Measurements from ENCODE around the gene ST3GAL3.
"Not testable (repeated sequence)": the region's sequence is repeated elsewhere in the genome, so short reads cannot be mapped to it uniquely, and the experiment has no call there.

ST3GAL3 gene

GRCh38 chr1:43704838-43705237 is 2.5 kb upstream of the ST3GAL3 start:
- no peak for DNase-seq

DNA sequence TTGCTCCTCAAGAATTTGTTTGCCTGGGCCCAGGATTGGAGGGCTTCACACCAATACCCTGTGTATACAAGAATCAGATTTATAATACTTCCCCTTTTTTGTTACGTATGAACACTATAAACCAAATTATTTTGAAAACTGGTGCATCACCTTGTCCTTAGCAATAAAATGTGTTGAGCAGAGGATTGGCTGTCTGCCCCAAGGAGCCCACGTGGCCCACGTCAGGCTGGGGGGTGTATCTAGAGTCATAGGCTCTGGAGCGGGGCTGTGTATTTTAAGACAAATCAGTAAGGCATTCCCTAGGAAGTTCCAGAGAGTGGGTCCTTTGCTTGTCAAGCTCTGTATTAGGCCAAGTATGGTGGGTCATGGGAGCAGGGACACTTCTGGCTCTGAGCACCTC is 2.0 kb upstream of the ST3GAL3 start:
- no peak for DNase-seq

DNA sequence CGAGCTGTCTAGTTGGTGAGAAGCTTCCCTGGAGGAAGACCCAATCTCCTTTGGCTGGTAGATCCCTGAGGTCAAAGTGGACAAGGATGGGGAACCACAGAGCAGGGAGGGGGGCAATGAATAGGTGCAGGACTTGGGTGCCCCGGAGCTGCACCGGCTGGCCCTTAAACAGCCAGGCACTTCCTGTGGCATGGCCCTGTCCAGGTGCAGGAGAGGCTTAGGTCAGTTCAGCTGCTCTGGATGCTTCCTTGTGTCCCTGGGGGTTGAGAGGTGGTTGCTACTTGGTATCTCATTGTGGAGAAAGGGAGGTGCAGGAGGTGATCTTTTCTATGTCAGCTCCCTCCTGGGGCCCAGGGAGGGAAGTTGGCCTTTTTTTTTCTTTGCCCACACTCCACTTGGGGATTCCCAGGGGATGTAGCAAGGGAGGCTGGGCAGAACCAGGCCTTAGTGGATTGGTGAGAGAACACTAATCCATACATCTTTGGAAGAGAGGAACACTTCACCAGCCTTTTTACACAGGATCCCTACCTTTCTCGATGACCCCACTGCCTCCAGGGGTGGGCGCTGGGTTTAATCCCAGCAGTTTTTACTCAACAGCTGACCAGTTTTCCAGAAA is 1.2 kb upstream of the ST3GAL3 start:
- no peak for DNase-seq

- no peak for DNase-seq
Measured at GRCh38 chr1:43706598-43707189, 642 bp upstream of the ST3GAL3 start.

DNA sequence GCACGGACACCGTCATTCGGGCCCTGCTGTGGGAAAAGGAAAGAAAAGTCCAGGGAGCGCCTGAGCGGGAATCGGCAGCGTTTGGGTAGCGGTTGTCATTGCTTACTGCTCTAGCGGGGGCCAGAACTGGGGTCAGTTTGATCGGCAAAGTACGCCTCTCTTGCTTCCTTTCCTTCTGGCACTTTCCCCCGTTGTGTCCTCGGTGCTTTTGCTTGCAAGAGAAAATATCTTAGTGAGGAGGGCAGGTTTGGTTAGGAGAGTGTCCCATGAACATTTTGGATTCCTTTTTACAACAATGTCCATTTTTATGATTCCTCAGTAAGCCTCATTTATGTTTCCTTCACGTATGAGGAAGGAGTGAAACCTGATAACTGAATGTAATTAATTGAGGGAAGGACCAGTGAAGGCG is 670 bp downstream of the ST3GAL3 start:
- no peak for DNase-seq

GRCh38 chr1:43711049-43711448 is 3.7 kb downstream of the ST3GAL3 start:
- no peak for DNase-seq

DNA sequence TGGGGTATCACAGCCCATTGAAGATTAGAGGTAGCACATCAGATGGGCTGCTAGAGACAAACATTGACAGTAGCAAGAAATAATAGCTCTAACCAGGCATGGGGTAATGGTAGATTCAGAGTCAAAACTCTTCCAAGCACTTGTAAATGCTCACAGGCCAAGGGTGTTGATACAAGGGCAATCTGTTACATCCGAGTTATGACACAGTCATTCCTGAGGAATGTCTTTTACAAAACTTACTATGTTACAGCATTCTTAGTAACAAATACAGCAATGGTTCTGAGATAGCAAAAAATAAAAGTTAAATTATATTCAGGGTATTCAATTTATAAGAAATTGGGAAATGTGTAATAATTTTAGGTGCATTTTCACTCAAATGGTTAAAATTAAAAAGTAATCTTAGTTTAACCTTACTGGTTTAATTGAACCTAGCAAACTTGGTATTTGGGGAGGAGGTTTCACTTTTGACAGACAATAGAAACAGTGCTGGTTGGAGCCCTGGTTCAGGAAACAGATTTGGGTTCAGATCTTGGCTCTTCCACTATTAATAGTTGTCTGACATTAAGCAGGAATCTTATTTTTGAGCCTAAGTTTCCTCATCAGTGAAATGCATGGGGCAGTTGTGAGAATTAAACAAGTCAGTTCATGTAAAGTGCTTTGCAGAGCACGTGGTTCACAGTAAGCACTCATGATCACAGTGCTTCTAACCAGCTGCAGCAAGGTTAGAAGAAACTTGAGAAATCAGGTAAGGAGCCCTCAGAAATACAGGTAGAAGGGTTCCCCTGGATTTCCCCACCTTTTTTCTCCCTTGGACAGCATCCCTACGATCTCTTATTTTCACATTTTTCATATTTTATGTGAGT is 4.4 kb downstream of the ST3GAL3 start:
- no peak for DNase-seq

DNA sequence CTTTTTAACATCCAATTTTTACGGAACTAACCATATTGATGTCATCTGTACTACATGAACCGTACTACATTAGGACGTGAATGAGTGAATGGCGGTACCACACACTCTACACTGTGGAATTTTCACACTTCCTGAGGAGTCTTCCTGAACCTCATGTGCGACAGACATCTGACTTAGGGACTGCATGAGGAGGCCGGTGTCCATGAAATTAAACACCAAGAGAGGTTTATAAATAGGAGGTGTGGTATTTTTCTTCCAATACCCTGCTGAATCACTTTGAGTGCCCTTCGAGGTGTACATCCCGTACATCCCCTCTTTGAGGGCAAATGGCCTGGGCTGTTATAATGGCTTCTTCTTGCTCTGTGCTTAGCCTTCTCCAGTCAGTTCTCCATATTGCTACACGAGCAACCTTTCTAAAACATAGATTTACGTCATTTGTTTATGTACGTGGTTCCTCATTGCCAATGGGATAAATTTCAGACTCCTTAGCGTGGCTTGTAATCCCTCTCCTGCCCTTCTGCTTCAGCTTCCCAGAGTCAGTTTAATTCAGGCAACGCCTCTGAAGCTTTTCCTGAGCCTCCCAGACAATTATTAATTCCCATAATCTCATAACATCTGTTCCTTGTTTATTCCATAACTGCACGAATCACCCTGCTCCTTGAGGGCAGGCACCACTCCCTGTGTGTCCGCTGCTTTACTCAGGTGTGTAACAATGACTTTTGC is 9.4 kb downstream of the ST3GAL3 start:
- DNase-seq: no peak

DNA sequence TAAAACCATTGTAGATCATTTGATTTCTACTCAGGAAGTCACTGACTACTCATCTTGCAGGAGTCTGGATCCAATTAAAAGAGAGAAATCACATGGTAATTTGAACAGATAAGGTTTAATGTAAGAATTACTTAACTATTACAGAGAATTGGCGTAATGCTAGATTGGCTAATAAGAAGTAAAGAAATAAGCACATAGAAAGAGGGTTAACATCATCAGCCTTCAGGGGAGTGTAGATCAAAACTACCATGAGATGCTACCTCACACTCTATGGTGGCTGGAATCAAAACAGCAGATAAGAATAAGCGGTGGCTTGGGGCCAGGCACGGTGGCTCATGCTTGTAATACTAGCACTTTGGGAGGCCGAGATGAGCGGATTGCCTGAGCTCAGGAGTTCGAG is 11.7 kb downstream of the ST3GAL3 start:
- DNase-seq: no peak

DNA sequence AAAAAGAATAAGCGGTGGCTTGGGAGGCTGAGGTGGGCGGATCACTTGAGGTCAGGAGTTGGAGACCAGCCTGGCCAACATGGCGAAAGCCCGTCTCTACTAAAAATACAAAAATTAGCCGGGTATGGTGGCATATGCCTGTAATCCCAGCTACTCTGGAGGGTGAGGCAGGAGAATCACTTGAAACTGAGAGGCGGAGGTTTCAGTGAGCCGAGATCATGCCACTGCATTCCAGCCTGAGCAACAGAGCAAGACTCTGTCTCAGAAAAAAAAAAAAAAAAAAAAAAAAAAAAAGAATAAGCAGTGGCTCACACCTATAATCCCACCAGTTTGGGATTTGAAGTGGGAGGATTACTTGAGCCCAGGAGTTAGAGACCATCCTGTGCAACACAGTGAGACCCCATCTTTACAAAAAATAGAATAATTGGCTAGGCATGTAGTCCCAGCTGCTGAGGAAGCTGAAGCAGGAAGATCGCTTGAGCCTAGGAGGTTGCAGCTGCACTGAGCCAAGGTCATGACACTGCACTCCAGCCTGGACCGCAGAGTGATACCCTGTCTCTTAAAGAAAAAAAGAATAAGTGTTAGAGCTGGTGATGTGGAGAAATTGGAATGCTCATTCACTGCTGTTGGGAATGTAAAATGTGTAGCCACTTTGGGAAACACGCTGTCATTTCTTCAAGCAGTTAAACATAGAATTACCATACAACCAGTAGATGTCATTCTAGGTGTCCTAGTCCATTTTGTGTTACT is 12.5 kb downstream of the ST3GAL3 start:
- DNase-seq: not testable (repeated sequence)

DNA sequence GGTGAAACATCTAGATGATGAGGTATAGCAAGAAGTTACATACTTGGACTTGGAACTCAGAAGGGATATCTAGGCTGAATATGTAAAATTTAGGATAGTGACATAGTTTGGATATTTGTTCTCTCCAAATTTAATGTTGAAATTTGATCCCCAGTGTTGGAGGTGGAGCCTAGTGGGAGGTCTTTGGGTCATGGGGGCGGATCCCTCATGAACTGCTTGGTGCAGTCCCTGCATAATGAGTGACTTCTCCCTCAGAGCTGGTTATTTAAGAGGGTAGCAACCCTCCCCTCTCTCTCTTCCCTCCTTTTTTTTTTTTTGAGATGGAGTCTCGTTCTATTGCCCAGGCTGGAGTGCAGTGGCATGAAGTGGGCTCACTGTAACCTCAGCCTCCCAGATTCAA is 15.5 kb downstream of the ST3GAL3 start:
- no peak for DNase-seq

GRCh38 chr1:43729816-43730463 is 22.6 kb downstream of the ST3GAL3 start:
- DNase-seq: no peak

DNA sequence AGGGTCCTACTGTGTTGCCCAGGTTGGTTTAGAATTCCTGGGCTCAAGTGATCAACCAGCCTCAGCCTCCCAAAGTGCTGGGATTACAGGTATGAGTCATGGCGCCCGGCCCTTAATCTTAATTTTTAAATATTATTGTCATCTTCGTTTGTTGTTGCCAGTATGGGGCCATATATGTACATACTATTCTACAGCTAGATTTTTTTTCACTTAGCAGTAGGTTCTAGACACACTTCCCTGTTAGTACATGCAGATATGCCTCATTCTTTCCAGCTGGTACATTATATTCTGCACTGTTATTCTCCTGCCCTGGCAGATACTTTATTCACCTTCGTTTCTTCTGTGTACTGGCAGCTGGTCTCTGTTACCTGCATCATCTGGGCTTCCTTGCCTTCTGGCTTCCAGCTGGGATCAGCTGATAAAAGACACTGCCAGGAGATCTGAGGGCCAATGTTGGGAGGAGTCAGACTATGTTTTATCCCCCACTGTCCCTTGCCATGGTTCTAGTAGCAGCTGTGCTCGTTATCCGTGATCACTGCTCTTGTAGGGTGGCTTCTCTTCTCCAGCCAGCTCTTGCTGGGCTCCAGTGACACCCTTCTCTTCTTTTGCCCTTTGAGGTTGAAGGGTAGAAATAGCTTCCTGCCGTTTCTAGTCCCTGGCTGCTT is 24.7 kb downstream of the ST3GAL3 start:
- no peak for DNase-seq

DNA sequence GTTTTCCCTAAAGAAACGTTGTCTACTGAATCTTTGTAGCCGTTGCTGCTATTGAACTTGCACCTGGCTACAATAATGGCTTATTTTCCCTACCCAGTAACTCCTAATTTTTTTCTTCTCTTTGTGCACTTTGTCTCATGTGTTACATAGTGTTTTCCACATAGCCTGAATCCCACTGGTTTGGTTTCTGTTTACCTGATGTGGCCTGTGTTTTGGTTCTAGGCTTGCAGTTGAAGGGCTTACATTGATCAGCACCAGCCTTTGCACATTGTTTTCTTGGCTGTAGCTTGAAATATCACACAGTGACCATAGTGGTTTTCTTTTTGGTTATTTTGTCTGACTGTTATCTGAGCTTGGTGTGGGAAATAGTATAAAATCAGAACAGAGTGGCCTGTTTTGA is 29.5 kb downstream of the ST3GAL3 start:
- no peak for DNase-seq

- no peak for DNase-seq
Measured at GRCh38 chr1:43742026-43742425, 34.7 kb downstream of the ST3GAL3 start.

DNA sequence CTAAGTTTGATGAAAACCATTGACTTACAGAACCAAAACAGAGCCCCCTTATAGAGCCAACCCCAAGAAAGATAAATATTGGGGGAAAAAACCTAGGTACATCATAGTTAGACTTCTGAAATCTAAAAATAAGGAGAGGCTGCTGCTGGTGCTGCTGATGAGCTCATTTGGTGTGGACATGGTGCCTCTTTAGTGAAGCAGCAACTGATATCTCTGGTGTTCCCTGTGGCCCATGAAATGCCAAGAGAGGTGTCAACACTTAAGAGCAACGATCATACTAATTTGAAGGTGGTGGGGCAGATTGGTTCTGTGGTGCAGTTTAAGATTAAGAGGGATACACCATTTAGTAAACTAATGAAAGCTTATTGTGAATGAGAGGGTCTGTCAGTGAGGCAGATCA is 35.9 kb downstream of the ST3GAL3 start:
- no peak for DNase-seq

DNA sequence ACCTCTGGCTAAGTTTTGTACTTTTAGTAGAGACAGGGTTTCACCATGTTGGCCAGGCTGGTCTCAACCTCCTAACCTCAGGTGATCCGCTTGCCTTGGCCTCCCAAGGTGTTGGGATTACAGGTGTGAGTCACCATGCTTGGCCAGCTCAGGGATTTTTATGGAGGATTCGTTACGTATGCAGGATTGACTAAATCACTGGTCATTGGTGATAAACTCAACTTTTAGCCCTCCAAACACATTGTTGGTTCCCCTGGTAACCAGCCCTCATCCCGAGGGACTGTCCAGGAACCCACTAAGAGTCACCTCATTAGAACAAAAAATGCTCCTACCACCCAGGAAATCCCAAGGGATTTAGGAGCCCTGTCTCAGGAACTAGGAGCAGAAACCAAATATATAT is 40.4 kb downstream of the ST3GAL3 start:
- no peak for DNase-seq

GRCh38 chr1:43750083-43750482 is 42.7 kb downstream of the ST3GAL3 start:
- no peak for DNase-seq

DNA sequence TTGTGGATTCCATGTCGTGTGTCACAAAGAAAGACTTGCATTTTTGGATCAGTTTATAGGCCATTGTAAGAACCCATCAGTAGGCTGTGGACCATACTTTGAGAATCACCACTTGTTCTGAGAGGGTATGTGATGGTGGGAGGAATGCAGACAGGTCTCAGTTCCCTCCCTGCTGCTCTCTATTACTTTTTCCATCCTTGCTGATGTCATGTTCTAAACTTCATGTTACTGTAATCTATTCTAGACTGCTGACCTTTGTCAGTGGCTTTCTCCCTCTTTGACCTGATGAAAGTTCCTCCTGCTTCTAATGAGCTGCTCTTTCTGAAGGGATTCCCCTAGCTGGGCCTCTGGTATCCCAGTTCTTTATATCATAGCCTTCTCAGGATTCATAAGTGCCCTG is 46.1 kb downstream of the ST3GAL3 start:
- DNase-seq: no peak

- no peak for DNase-seq
Measured at GRCh38 chr1:43754892-43755291, 47.6 kb downstream of the ST3GAL3 start.

DNA sequence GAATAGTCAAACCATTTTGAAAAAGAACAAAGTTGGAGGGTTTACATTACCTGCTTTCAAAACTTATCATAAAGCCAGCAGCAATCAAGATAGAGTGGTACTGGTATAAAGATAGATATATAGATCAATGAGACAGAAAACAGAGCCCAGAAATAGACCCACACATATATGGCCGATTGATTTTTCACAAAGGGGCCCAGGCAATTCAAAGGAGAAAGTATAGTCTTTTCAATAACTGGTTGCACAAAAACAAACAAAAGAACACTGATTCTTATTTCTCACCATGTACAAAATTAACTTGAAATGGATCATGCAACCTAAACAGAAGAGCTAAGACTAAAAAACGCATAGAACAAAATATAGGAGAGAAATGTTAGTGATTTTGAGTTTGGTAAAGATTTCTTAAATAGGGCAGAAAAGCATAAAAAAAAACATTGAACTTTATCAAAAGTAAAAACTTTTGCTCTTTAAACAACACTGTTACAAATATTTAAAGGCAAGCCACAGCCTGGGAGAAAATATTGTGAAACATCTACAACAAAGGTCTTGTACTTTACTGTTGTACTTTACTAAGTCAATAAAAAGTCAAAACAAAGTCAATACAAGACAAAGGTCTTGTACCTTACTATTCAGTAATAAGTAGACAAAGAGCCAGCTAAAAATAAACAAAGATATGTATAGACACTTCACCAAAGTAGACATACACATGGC is 50.2 kb downstream of the ST3GAL3 start:
- DNase-seq: no peak

Measured in activated CD4-positive, alpha-beta T cell treated with anti-CD3 and anti-CD28 coated beads, Interleukin-2, amount 50 U/mL, for 4 hours (primary cell).